SK-N-MC (cell line): ENCODE results near the gene S100A9.

ENCODE experiments used
- EZH2 ChIP-seq: fragments of 200-600 bp; sonication (generic); IDR thresholded peaks from one replicate; pipeline ENCODE4 v1.6.1; 2017; ENCODE audit warnings: antibody characterized with exemption
- POLR2AphosphoS5 ChIP-seq: IDR thresholded peaks from 2 replicates; pipeline ENCODE4 v1.6.1; 2012; ENCODE audit warnings: mild to moderate bottlenecking, low read depth, low read length, borderline replicate concordance

- TF ChIP-seq POLR2AphosphoS5 (no peak), EZH2 (no peak)
These were observed 32.7 kb upstream of the S100A9 start for GRCh38 chr1:153324912-153325311.
